T-cell (primary cell): ENCODE measurements around the gene TFCP2L1. TPM values are rescaled to one million over a fixed set of nuclear protein-coding genes. Genes with fewer than 3 reads are reported as not detected.
A peak's percentile ranks its signal among the peaks of the same experiment; 100 is the strongest.
"Not testable (repeated sequence)": the region's sequence is repeated elsewhere in the genome, so short reads cannot be mapped to it uniquely, and the experiment has no call there.

Source experiments
- ATAC-seq, 4 experiments: fragments of 200-7000 bp in 3 of 4; fragments of 150-1000 bp in 1 of 4; cut with Tn5 transposase; replicated peaks in 1 of 4; 1 replicate in 3 of 4; 2 replicates in 1 of 4; pipeline ENCODE4 v1.10.0; 2021; ENCODE audit warnings: moderate library complexity in 3 of 4, mild to moderate bottlenecking in 2 of 4, moderate number of reproducible peaks in 1 of 4
- CTCF ChIA-PET, 2 donors: fragments of 300-600 bp; sonication (Branson Sonifier 250); formaldehyde crosslinking; loops; one replicate each; lab custom pipeline; 2022; ENCODE audit warnings: antibody characterized with exemption in 2 of 2; lab: Charles Lee
- POLR2A ChIA-PET, 2 donors: fragments of 300-600 bp; sonication (Branson Sonifier 250); formaldehyde crosslinking; loops; one replicate each; lab custom pipeline; 2022; ENCODE audit warnings: antibody characterized with exemption in 2 of 2; lab: Charles Lee
- DNase-seq, 35 experiments: peaks; one replicate each; pipeline versions ENCODE4 v3.0.0 to v3.0.0-alpha.2; 2013 to 2023
- H3K27ac ChIP-seq: one replicate; pipeline ENCODE4 v1.5.1; 2013; ENCODE audit warnings: low read length
- H3K27me3 ChIP-seq, 2 experiments: replicated peaks in 1 of 2; 1 replicate in 1 of 2; 2 replicates in 1 of 2; pipeline versions ENCODE4 v1.6.1 to v1.7.0; 2013; ENCODE audit warnings: low read length in 1 of 2, mixed read lengths in 1 of 2; ENCODE audit not compliant: control insufficient read depth in 2 of 2, insufficient read depth in 2 of 2; ENCODE audit errors: extremely low read depth in 1 of 2
- H3K36me3 ChIP-seq, 2 donors: 1 replicate in 1 of 2; 2 replicates in 1 of 2; pipeline versions ENCODE4 v1.6.1 to v1.7.0; 2013; ENCODE audit warnings: low read length in 1 of 2; ENCODE audit not compliant: control insufficient read depth in 2 of 2, insufficient read depth in 1 of 2; ENCODE audit errors: extremely low read depth in 1 of 2
- H3K4me1 ChIP-seq, 2 experiments: 1 replicate in 1 of 2; 2 replicates in 1 of 2; pipeline versions ENCODE4 v1.6.1 to v1.7.0; 2013; ENCODE audit warnings: low read length in 2 of 2, mixed read lengths in 1 of 2; ENCODE audit not compliant: insufficient read depth in 2 of 2, control insufficient read depth in 1 of 2; ENCODE audit errors: extremely low read depth in 1 of 2
- H3K4me3 ChIP-seq, 2 donors: 1 replicate in 1 of 2; 2 replicates in 1 of 2; pipeline versions ENCODE4 v1.5.1 to v1.7.0; 2013; ENCODE audit warnings: mild to moderate bottlenecking in 2 of 2, low read length in 1 of 2, moderate library complexity in 1 of 2; ENCODE audit not compliant: control insufficient read depth in 1 of 2; ENCODE audit errors: extremely low read depth in 1 of 2
- H3K9me3 ChIP-seq: 2 replicates; pipeline ENCODE4 v1.7.0; 2013
- H3K27ac Mint-ChIP-seq, 2 donors: one replicate each; pipeline ENCODE4 v1.8.0; 2020 to 2021; ENCODE audit warnings: mild to moderate bottlenecking in 2 of 2, mixed read lengths in 2 of 2
- H3K27me3 Mint-ChIP-seq, 2 donors: one replicate each; pipeline ENCODE4 v1.8.0; 2021 to 2022; ENCODE audit warnings: mixed read lengths in 2 of 2
- H3K36me3 Mint-ChIP-seq: one replicate; pipeline ENCODE4 v1.8.0; 2021; ENCODE audit warnings: mixed read lengths
- H3K4me1 Mint-ChIP-seq, 3 donors: one replicate each; pipeline ENCODE4 v1.8.0; 2020 to 2022; ENCODE audit warnings: mixed read lengths in 3 of 3, mild to moderate bottlenecking in 1 of 3
- H3K4me3 Mint-ChIP-seq, 3 donors: one replicate each; pipeline ENCODE4 v1.8.0; 2020 to 2022; ENCODE audit warnings: mild to moderate bottlenecking in 3 of 3, mixed read lengths in 3 of 3, moderate library complexity in 3 of 3
- H3K9me3 Mint-ChIP-seq, 3 donors: one replicate each; pipeline ENCODE4 v1.8.0; 2020 to 2022; ENCODE audit warnings: mixed read lengths in 3 of 3
- WGBS: methylation state at CpG from one replicate; pipeline ENCODE4 v1.1.5; 2013; ENCODE audit warnings: missing lambda C conversion rate; ENCODE audit not compliant: insufficient coverage; 5-methylcytosine and 5-hydroxymethylcytosine counted together
- total RNA-seq, 35 experiments: library from RNA in 6 of 35; stranded (reverse) in 6 of 35; fragments of 120-200 nt in 1 of 35; gene quantifications; one replicate each; pipeline versions ENCODE4 v1.2.1 to v1.2.4 and lab custom pipeline; 2013 to 2026

Gene TFCP2L1, protein sequence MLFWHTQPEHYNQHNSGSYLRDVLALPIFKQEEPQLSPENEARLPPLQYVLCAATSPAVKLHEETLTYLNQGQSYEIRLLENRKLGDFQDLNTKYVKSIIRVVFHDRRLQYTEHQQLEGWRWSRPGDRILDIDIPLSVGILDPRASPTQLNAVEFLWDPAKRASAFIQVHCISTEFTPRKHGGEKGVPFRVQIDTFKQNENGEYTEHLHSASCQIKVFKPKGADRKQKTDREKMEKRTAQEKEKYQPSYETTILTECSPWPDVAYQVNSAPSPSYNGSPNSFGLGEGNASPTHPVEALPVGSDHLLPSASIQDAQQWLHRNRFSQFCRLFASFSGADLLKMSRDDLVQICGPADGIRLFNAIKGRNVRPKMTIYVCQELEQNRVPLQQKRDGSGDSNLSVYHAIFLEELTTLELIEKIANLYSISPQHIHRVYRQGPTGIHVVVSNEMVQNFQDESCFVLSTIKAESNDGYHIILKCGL
- total RNA-seq (1 to 10 TPM in 1 of 5 donors, under 1 TPM in 4; 0.18 to 1.0 (median 0.70) TPM), total RNA-seq (lab: John Stamatoyannopoulos, UW) (0.06 to 3.3 (median 0.87) reads per million in 29 experiments)
- 0.53 TPM for total RNA-seq (2013)

DNA sequence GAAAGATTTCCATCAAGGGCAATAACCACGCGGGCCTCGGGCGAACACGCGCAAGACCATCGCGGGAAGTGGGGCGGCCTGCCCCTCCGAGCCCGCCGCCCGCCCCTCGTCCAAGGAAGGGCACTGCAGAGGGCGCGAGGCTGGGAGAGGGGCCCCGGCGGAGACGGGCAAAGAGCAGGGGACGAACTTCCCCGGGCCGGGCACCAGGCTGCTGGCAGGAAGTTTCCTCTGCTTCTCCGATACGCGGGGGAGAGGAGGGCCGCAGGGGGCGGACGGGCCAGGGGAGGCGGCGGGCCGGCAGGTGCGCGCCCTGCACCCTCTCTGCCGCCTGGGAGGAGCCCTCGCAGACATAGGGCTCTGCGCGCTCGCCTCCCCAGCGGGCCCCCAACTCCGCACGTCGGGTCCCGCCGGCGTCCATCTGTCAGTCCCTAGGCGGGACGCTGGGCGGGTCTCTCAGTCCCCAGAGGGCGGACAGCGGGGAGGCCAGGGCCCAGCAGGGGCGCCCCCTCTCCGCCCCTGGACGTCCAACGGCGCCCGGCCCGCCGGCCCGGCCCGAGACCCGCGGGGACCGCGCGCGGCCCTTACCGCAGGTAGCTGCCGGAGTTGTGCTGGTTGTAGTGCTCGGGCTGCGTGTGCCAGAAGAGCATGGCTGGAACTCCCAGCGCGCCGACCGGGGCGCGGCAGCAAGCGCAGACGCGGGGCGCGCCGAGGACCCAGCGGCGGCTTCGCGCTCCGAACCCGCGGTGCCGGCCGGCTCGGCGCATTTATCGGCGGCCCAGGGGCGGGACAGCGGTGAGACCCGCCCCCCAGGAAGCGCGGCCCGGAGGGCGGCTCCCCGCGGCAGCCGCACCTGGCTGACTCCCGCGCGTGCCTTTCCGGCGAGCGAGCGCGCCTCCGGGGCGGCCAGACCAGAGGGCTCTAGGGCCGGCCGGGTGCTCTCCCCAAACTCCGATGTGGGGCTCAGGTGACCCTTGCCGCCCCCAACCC, at the start of gene TFCP2L1:
Gene TFCP2L1, minus strand, starts transcription at position 740 of the 987 bp plus-strand sequence. Its CDS starts 93 bp downstream, at position 647.
- Mint-ChIP-seq H3K4me3 (peak within 1 kb of the TSS; percentile 54 to 74 (median 60)), H3K4me1 (peaks cover 0 to 10% (median 9%) of the 10 kb centered on the region in 3 donors), H3K27me3 (peaks cover 36 to 52% of the 10 kb centered on the region in 2 donors), H3K36me3 (no peaks in the 10 kb centered on the region), H3K9me3 (no peaks in the 10 kb centered on the region), H3K27ac (no peak within 1 kb of the TSS)
- Histone ChIP-seq H3K4me3 (peak within 1 kb of the TSS in 1 of 2 donors; percentile 49), H3K36me3 (no peaks in the 10 kb centered on the region), H3K27ac (no peak within 1 kb of the TSS), H3K9me3 (no peaks in the 10 kb centered on the region), H3K4me1 (peaks cover 0 to 3% of the 10 kb centered on the region in 2 experiments), H3K27me3 (peaks cover 5 to 46% of the 10 kb centered on the region in 2 experiments)
- CTCF ChIA-PET = no interaction called here
- peak; percentile 42 to 63 (median 47) for ATAC-seq
- peak in 4 of 35 experiments; percentile 6 to 17 (median 7) for DNase-seq
- POLR2A ChIA-PET = no interaction called here
- WGBS = 3% methylated on average over 118 of the region's 119 CpGs

DNA sequence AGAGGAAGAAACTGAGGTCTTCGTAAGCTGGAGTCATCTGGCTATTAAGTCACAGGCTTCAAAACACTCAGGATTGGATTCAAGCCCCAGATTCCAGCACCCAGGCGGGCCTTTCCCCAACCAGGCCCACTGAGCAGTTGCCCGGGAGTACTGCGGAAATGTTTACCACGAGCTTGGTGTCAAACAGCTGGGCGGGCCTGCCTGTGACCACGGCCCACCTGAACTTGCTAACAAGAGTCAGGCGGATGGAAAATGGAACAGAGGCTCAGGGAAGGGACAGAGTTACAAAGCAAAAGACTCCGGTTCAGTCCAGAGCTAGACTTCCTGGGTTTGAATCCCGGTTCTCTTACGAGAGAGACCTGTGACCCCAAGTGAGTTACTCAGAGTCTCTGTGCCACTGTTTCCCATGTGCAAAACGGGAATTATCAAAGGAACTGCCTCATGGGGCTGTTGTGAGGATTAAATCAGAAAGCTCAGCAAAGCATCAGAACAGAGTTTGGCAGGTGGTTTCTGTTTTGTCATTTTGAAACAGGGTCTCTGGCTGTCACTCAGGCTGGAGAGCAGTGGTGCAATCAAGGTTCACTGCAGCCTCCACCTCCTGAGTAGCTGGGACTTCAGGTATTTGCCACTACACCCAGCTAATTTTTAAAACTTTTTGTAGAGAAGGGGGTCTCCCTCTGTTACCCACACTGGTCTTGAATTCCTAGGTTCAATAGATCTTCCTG, 49.0 kb upstream of the TFCP2L1 start:
- peaks cover 0 to 6% of the 10 kb centered on the region in 2 donors for H3K36me3 ChIP-seq
- H3K27me3 ChIP-seq = peaks cover 0 to 8% of the 10 kb centered on the region in 2 experiments
- H3K9me3 ChIP-seq = no peaks in the 10 kb centered on the region
- Mint-ChIP-seq H3K27ac (no peak overlapping the region), H3K4me3 (no peak overlapping the region), H3K36me3 (peaks cover 6% of the 10 kb centered on the region), H3K9me3 (no peaks in the 10 kb centered on the region), H3K4me1 (no peaks in the 10 kb centered on the region), H3K27me3 (peaks cover 0 to 7% of the 10 kb centered on the region in 2 donors)
- DNase-seq (no peak), ATAC-seq (no peak)
- ChIA-PET CTCF (no interaction called here), POLR2A (no interaction called here)
- H3K4me3 ChIP-seq = no peak overlapping the region
- 59% methylated on average over 10 of the region's 12 CpGs for WGBS
- no peak overlapping the region for H3K27ac ChIP-seq
- no peaks in the 10 kb centered on the region for H3K4me1 ChIP-seq

DNA sequence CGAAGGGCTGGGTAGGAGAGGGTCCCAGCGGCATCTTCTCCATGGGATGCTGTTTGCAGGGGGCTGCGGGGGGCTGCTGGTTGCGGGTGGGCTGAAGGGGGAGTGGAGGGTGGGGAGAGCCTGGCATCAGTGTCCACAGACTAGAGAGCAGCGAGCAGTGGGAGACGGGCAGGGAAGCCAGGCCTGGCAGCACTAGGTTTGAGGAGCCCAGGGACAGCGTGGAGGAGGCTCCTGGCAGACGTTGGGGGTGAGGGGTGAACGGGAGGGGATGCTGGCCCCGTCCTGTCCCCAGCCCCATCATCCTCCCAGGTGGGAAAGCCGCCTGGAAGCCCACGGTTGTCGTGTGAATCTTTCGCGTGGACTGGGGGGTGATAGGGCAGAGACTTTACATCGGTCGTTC, 48.2 kb upstream of the TFCP2L1 start:
- H3K4me3 Mint-ChIP-seq = no peak overlapping the region
- Histone ChIP-seq H3K27ac (no peak overlapping the region), H3K4me1 (no peaks in the 10 kb centered on the region), H3K9me3 (no peaks in the 10 kb centered on the region), H3K36me3 (peaks cover 0 to 1% of the 10 kb centered on the region in 2 donors), H3K4me3 (no peak overlapping the region), H3K27me3 (peaks cover 0 to 9% of the 10 kb centered on the region in 2 experiments)
- no peak for ATAC-seq
- peaks cover 0 to 9% of the 10 kb centered on the region in 2 donors for H3K27me3 Mint-ChIP-seq
- 94% methylated on average over 10 of the region's 17 CpGs for WGBS
- DNase-seq = no peak
- no peaks in the 10 kb centered on the region for H3K9me3 Mint-ChIP-seq
- POLR2A ChIA-PET = no interaction called here
- no peaks in the 10 kb centered on the region for H3K4me1 Mint-ChIP-seq
- no peaks in the 10 kb centered on the region for H3K36me3 Mint-ChIP-seq
- H3K27ac Mint-ChIP-seq = no peak overlapping the region
- CTCF ChIA-PET = no interaction called here

DNA sequence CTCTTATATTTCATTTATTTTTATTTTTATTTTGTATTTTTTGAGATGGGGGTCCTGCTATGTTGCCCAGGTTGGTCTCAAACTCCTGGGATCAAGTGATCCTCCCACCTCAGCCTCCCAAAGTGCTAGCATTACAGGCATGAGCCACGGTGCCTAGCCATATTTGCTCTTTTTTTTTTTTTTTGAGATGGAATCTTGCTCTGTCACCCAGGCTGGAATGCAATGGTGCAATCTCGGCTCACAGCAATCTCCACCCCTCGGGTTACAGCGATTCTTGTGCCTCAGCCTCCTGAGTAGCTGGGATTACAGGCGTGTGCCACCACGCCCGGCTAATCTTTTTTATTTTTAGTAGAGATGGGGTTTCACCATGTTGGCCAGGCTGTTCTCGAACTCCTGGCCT, 46.3 kb upstream of the TFCP2L1 start:
- H3K27me3 Mint-ChIP-seq, H3K9me3 ChIP-seq, CTCF ChIA-PET, DNase-seq, H3K36me3 ChIP-seq, H3K9me3 Mint-ChIP-seq, H3K27ac Mint-ChIP-seq, H3K4me3 Mint-ChIP-seq, H3K36me3 Mint-ChIP-seq, H3K4me1 ChIP-seq, H3K4me3 ChIP-seq, POLR2A ChIA-PET, H3K4me1 Mint-ChIP-seq, H3K27ac ChIP-seq, ATAC-seq, H3K27me3 ChIP-seq: not testable (repeated sequence)
- 90% methylated on average over 5 of the region's 8 CpGs for WGBS

DNA sequence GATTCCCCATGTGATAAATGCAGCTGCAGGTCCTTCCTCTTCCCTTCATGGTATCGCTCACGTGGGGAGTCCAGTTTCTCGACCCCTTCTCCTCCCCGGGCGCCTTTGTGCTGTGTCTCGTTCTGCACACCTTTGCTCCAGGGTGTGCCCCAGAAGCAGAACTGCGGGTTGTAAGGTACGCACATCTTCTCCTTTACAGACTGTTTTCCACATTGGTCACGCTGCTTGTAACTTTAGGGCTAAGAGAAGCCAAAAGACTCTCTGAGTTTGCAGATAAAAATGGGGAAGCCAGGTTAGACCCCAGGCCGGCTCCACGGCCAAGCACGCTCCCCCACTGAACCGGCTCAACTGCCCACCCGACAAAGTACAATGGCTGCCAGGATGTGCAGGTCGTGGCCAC, 45.9 kb upstream of the TFCP2L1 start:
- H3K4me1 ChIP-seq = no peaks in the 10 kb centered on the region
- ATAC-seq (no peak), DNase-seq (no peak)
- Mint-ChIP-seq H3K36me3 (no peaks in the 10 kb centered on the region), H3K4me1 (no peaks in the 10 kb centered on the region), H3K27me3 (peaks cover 0 to 9% of the 10 kb centered on the region in 2 donors), H3K9me3 (no peaks in the 10 kb centered on the region), H3K4me3 (no peak overlapping the region), H3K27ac (no peak overlapping the region)
- H3K27me3 ChIP-seq = peaks cover 0 to 9% of the 10 kb centered on the region in 2 experiments
- CTCF ChIA-PET = interaction anchor here in 1 of 2 donors (0.7 kb wide), 1 partner anchor 86 kb away, joined by 7 read pairs; no protein-coding TSS in a partner anchor
- H3K4me3 ChIP-seq = no peak overlapping the region
- no peaks in the 10 kb centered on the region for H3K9me3 ChIP-seq
- H3K36me3 ChIP-seq = no peaks in the 10 kb centered on the region
- POLR2A ChIA-PET = no interaction called here
- H3K27ac ChIP-seq = no peak overlapping the region
- 98% methylated on average over 6 of the region's 15 CpGs for WGBS
